CD4-positive, alpha-beta T cell treated with Interleukin-10 for 1 hour (primary cell): ENCODE measurements around the gene NEURL3.

Source experiments
- DNase-seq: peaks from one replicate; pipeline ENCODE4 v3.0.0-alpha.2; 2020

NEURL3 gene

DNA sequence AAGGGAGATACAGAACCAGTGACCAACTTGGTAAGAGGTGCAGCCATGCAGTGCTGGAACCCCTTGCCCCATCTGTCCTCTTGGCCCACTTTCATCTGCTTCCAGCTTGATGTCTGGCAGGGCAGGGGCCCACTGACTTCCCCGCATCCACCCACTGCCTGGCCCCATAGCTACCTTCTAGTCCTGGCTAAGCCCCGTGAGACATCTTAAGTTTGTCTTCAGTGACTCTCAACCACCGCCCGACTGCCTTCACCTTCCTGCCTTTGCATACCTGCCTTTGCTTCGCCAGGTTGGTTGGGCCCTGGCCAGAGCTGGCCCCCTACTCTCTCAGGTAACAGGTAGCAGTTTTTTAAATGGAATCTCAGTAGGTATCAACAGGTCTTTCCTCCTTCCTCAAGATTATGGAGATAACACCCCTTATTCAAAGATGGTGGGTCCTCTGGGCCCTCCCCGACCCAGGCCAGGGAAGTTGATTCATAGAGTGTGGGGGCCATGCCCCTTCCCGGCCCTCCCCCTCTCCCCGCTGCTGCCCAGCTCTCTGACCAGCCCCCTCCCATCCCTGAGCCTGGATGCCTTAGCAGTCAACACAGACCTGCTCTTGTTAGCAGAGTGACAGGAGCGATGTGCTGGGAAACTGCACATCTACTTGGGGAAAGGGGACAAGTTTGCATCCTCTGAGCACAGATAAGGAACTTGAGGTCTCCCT lies 34.2 kb upstream of the NEURL3 start:
- DNase-seq: no peak

DNA sequence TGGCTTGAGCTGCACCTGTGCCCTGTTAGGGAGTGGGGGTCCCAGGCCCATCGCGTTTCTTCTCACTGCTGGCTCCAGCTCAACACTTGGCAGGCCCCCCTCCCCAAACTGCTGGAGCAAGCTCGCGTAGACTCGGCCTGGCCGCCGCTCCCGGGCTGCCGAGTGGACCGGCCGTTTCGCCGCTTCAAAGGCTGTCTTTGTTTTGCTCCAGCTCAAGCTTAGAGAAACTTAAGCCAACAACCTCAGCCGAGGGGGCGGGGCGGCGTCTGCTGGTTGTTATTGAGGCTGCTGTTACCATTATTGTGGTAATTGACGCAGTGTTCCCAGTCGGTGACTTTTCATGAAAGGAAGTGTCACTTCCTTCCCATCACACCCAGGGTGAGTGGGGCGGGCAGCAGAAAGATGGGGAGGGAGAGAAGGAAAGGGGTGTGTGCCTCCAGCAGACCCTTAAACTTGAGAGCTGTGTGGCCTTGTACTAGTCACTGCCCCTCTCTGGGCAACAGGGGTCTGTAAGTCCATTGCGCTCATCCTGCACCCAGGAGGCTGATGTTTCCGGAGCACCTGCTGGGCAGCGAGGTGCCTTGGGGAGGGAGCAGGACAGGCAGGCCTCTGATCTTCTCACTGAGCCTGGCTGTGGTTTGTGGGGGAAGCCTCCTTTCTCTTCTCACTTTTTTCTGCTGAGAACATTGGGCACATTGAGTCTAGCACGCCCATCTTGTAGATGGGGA lies 33.5 kb upstream of the NEURL3 start:
- DNase-seq: peak; percentile 94

GRCh38 chr2:96537734-96538486 lies 32.8 kb upstream of the NEURL3 start:
- DNase-seq: peak; percentile 73

DNA sequence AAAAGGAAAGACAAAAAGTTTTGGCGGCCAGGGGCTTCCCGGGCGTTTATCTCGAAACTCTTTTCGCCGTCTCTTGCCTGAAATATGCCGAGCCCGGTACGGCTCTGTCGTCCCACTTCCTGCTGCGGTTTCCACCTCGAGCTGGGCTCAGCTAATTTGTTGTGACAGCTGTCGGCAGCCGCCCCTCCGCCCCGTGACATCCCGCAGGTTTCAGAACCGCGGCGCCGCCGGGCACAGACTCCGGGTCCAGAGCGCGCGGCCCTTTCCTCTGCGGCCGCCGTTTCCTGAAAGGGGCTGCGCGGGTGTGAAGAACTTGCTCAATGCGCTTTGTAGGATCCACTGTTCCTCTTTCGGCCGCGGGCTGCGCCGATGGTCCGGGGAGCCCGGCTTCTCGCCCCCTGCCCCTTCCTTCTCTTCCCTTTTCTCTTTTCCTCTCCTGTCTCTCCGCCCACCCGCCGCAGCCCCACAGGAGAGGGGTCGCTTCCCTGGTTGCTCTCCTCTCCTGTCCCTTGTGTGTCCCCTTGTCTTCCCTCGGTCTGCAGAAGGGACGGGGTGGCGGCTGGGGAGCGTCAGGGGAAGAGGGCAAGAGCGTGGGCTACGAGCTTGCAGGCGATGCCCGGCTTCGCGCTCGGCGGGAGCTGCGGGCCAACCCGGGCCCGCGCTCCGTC lies 32.0 kb upstream of the NEURL3 start:
- peak; percentile 92 for DNase-seq

DNA sequence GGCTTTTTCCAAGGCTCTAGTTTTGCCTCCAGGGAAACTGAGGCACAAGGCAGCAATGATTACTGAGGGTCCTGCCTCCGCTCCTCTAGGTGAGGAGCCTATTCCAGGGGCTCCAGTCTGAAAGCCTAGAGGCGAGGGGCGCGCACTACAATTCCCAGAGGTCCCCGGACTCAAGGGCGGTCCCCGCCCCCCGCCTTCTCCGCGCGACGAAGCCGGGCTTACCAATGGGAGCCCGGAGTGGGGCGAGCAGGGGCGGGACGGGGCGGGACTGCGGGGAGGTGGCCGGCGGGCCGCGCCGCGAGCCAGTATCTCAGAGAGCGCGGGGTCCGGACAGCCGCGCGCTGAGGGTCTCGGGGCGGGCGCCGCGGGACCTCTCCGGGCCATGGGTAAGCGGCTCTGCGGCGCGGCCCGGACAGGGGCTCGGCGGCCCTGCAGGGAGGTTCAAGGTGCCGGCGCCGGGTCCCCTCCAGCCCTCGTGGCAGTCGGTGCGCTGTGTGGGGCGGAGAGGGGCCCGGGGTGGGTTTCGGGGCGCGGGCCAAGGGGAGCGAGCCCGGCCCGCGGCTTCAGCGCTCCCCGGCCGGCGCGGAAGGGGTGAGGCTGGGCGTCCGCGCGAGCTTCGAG lies 31.4 kb upstream of the NEURL3 start, which contains the start of gene ARID5A:
Gene ARID5A, plus strand, starts transcription at position 308 of the 621 bp plus-strand sequence. Its CDS starts 75 bp downstream, at position 383.
- peak; percentile 93 for DNase-seq

DNA sequence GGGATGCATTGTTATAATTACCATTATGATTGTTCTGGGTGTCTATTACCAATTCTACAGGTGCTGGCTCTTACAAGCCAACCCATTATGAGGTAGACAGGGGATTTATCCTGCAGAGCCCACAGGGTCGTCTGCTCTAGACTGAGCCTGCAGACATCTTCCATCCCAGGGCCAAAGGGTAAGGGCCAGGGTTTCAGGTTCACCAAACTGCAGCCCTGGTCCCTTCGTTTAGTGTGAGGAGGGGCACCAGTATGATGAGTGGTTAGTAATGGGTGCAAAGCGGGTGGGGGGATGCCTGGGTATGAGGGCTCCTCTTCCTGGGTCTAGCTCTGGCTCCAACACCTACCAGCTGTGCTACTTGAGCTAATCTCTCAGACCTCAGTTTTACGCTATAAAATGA lies 30.2 kb upstream of the NEURL3 start:
- DNase-seq: no peak

DNA sequence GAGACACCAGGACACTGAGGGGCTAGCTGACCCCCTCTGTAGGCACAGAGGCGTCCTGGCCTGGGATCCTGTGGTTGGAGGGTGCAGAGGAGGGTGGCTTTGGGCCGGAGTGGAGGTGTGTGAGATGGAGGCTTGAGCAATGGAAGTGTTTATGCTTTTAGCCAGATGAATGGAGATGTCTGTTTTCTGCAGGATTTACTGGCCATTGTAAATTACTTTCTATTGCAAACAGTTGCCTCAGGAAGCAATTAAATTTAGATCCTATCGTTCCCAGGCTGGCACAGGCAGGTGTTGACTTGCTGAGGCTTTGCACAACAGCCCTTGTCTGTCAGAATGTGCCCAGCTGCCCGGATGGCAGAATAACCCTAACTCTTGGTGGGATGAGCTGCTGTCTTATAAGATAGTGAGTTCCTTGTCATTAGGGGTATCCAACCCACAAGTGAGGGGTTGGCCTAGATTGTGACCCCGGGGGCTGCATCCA lies 29.6 kb upstream of the NEURL3 start:
- DNase-seq: no peak

- DNase-seq: no peak
Measured at GRCh38 chr2:96534141-96534540, 29.0 kb upstream of the NEURL3 start.

DNA sequence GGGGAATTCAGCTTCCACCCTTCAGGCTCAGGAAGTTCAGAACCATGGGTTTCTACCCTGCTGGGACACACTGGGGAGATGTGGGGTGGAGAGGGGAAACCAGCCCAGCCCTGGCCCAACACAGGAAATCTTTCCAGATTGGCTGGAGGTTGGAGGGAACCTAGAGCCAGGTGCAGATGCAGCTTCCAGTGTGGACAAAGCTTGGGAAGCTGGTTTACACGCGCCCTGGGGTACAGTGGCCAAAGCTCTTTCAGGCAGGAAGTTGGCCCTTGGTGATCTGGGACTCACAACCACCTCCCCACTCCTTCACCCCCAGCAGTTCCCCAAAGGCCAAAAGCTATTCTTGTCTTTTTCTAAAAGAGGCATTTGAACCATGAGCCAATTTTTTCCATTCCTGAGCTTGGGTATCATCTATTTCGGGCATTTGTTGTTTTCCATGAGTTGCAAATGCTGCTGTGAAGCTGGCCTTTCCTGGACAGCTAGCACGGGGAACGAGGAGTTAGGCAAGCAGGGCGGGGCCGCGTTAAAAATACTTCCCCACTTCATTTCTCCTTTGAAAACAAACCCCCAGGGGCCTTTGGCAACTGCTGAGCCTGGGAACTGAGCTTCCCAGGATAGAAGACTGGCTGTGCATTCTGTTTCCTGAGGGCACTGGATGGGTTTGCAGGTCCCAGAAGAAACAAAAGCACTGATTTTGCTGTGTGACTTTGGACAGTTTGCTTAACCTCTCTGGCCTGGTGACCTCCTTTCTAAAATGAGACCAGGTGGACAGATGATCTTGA lies 28.3 kb upstream of the NEURL3 start:
- DNase-seq: no peak

DNA sequence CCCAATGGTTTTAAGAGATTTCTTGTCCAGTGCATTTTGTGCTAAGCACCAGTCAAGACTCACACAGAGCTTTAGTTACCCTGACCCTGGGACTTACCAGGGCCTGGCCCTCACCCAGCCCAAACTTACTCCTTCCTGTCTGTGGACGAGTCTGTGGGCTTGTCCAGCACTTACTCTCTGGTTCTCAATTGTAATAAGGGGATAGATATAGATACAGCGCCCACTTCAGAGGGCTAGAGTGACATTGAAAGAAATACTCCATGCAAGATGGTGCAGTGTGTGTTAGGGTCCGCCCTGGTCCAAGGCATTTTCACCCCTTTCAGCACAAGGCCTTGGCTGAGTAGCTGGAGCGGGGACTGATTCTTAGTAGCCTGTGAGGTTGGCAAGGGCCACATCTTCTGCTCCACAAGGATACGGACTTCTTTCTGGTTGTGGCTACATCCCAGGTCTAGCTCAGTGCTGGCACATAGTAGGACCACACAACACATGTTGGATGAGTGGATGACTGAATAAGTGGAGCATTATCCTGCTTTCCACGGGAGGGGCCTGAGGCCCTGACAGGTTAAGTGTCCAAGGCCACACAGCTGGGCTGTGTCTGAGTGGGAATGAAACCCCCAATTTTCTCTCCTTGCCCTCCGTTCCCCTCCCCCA lies 27.6 kb upstream of the NEURL3 start:
- DNase-seq: no peak

DNA sequence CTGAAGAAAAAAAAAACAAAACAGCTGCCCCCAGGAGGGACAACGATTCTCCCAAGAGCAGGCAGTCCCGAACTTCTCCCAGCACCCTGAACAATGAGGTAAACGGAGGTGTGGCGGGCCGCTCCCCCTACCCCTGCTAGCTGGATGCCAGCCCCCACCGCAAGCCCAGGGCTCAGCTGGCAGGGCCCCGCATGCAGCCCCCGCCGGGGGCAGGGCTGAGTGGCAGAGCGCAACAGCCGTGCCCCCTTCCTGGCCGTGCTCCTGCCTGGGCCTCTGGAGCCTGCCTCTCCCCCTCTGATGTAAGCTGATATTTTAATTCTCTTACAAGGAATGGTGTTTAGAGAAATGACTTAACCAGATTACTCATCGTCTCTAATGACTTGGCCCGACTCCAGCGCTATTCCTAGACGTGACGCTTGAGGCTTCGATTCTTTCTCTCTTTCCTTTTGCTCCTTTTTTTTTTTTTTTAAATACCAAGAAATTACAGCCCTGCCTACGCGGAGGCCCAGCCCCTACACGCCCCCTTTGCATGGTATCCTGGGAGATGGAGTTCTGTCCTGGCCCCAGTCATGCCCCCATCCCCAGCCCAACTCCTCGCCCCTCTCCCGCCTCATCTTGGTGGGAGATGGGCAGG lies 26.8 kb upstream of the NEURL3 start:
- peak; percentile 91 for DNase-seq

- DNase-seq: no peak
Measured at GRCh38 chr2:96531366-96531765, 26.2 kb upstream of the NEURL3 start.

GRCh38 chr2:96530474-96531357 lies 25.6 kb upstream of the NEURL3 start:
- no peak for DNase-seq

DNA sequence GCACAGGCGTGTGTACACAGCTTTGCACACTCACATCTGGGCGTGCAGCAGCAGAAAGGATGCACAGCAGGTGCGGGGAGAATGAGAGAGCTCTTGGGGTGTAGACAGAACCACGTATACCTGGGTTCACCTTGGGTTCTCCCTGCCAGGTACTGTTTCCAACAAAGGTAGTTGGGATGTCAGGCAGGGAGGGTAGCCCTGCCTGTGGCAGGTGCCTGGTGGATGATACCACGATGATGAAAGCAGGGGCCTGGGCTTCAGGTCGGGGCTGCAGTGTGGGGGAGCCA lies 24.9 kb upstream of the NEURL3 start:
- no peak for DNase-seq

DNA sequence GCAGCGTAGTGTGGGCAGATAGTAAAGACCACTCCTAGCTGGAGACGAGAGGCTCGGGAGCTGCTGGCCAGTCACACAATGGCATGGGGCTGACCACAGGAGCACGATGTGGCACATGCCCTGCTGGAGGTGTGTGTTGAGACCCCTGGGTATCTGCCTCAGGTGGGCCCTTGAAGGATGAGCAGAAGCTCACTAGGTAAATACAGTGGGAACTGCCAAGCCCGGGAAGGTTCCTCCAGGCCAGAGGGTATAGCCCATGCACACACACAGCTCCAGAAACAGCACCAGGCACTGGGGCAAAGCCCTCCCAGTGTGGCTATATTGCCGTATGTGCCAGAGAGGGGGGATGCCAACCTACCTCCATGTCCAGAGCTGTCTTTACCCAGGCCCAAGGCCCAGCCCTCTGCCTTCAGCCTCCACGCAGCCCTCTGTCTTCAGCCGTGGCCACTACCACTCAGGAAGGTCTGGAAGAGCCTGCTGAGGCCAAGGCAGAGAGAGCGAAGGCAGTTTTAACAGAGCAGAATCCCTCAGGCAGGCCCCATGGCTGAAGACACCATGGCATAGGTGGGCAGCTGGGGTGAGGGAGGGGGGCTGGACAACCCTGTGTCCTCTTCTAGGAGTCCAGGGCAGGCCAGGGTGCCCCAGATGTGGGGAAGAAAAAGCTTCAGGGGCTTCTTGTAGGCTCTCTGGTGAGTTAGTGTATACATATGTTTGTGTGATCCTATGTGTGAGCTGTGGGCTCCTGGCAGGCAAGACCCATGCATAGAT lies 24.4 kb upstream of the NEURL3 start:
- no peak for DNase-seq

GRCh38 chr2:96528700-96529375 lies 23.7 kb upstream of the NEURL3 start:
- DNase-seq: no peak

DNA sequence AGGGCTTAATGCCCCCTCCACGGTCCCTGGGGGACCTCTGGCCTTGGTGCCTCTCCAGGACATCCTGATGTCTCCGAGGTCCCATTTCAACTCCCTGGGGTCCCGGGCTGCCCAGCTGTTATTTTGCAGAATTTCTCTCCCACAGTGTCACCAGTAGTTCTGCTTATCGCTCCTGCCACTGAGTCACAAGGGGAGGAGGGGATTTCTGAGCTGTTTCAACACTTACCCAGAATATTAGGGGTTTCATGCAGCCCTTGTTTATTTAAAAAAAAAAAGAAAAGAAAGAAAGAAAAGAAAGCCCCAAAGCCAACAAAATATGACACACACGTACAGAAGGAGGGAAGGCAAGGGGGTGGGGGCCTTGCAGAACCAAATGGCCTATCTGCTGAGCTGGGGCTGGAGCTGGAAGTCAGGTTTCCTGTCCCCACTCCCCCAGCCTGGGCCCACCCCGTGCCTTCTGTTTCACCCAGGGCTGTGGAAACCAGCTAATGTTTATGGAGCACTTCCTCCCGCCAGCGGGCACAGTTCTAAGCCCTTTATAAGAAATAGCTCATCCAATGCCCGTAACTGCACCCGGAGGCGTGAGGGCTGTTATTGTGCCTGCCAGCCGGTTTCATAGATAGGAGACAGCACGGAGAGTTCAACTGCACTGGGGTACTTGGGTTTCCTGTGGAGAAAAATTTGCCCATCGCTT lies 23.0 kb upstream of the NEURL3 start:
- DNase-seq: peak; percentile 71
